ENCODE data around the gene ABHD13.

Gene ABHD13

DNA sequence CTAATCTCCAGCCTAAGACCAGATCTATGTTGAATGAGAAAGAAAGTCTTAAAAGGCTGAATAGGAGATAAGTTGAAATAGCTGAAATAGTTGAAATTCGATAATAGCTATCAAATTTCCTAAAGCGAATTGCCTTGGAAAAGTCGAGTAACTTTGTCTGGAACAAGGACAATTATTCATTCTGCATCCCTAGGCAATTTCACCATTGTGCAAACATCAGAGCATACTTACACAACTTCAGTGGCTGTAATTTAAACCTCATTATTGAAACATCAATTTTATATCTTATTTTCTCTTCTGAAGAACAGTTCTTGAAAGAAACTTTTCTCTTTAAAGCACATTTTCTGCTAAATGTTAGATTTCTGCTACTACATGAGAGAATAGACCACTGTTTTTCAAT, 64.9 kb downstream of the ABHD13 start:
- DNase-seq (ENCODE audit: low read depth in 2 of 2): no peak
